ENCODE data around the gene HSPB9.

The HSPB9 gene

DNA sequence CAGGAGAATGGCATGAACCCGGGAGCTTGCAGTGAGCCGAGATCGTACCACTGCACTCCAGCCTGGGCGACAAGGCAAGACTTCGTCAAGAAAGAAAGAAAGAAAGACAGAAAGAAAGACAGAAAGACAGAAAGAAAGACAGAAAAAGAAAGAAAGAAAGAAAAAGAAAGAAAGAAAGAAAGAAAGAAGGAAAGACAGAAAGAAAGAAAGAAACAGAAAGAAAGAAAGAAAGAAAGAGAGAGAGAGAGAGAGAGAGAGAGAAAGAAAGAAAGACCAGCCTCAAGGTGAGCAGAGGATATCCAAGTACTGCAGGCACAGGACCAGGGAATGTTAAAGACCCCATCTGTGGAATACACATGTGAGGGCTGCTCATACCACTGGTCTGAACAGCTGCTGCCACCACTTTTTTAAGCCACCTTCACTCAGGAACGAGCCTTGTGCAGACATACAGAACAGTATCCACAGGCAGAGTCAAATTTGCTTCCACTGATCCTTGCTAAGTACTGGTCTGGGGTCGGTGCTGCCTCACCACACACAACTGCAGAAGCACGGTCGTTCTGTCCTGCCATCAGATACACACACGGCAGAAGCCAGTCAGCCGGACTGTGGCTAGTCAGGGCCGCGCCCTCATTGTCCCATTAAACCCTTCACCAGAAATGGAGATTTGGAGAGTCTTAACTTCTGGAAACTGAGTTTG is 24.5 kb downstream of the HSPB9 start:
- DNase-seq (ENCODE audit: low read depth) = no peak
- no peak overlapping the region for H3K4me3 ChIP-seq (ENCODE audit: low read depth, low read length)
- TF ChIP-seq, protein P1, sequence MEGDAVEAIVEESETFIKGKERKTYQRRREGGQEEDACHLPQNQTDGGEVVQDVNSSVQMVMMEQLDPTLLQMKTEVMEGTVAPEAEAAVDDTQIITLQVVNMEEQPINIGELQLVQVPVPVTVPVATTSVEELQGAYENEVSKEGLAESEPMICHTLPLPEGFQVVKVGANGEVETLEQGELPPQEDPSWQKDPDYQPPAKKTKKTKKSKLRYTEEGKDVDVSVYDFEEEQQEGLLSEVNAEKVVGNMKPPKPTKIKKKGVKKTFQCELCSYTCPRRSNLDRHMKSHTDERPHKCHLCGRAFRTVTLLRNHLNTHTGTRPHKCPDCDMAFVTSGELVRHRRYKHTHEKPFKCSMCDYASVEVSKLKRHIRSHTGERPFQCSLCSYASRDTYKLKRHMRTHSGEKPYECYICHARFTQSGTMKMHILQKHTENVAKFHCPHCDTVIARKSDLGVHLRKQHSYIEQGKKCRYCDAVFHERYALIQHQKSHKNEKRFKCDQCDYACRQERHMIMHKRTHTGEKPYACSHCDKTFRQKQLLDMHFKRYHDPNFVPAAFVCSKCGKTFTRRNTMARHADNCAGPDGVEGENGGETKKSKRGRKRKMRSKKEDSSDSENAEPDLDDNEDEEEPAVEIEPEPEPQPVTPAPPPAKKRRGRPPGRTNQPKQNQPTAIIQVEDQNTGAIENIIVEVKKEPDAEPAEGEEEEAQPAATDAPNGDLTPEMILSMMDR (IDR thresholded peaks at IDR 0.05; ENCODE audit: control insufficient read depth, extremely low read depth, insufficient read depth) = no peak

GRCh38 chr17:42153919-42154742 is 31.5 kb downstream of the HSPB9 start:
- peak overlapping the region; percentile 100 for H3K4me3 ChIP-seq (ENCODE audit: low read depth, low read length)
- TF ChIP-seq, protein P1 (IDR thresholded peaks at IDR 0.05; ENCODE audit: control insufficient read depth, extremely low read depth, insufficient read depth) = no peak
- DNase-seq (ENCODE audit: low read depth) = no peak

DNA sequence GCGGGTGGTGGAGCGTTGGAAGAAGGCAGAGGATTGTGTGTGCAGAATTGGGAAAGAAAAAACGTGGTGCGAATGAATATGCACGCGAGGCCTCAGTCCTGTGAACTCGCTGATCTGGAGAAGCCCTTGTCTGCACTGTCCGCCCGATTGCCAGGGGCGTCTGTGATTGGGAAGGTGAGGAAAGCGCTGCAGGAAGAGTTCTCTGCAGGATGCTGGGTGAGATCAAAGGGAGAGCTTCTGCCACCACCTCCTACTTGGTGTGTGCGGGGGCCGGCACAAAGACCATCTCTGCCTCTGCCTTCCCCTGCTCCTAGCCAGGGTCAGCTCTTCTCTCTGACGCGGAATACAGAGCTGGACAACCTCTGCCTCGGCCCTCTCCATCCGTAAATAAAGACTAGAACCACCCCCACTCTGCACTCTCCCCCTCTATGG is 33.0 kb downstream of the HSPB9 start:
- TF ChIP-seq, protein P1 (IDR thresholded peaks at IDR 0.05; ENCODE audit: control insufficient read depth, extremely low read depth, insufficient read depth) = no peak
- DNase-seq (ENCODE audit: low read depth) = no peak
- no peak overlapping the region for H3K4me3 ChIP-seq (ENCODE audit: low read depth, low read length)

DNA sequence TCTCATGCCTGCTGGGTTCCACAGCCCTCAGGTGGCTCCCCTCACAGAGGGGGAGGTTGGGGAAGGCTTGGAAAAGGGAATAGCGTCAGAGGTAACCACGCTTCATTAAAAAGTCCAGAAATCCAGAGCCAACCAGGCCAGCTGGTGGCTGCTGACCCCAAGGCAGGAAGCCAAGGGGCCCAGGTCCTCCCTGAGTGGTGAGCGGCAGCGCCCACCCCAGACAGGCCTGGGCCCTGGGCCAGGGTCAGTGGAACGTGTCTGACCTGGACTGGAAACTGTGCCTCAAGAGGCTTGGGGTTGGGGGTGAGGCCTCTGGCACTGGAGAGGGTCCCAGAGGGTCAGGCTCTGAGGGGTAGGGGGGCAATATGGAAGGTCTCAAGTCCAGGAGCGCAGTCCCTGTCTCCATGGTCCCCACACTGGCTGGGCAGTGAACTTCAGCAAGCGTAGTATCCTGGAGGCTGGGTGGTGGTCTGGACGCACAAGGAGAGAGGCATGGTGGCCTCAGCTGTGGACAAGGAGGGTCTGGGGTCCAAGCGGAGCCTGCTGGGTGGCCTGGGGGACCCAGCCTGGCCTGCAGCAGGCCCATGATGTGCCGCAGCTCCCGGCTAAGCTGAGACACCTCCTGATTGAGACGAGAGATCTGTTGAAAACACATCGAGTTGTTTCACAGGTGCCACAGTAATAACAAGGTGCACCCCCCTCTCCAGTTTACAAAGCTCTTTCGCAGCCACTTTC is 37.4 kb downstream of the HSPB9 start:
- DNase-seq (ENCODE audit: low read depth) = no peak
- TF ChIP-seq, protein P1 (IDR thresholded peaks at IDR 0.05; ENCODE audit: control insufficient read depth, extremely low read depth, insufficient read depth) = no peak

DNA sequence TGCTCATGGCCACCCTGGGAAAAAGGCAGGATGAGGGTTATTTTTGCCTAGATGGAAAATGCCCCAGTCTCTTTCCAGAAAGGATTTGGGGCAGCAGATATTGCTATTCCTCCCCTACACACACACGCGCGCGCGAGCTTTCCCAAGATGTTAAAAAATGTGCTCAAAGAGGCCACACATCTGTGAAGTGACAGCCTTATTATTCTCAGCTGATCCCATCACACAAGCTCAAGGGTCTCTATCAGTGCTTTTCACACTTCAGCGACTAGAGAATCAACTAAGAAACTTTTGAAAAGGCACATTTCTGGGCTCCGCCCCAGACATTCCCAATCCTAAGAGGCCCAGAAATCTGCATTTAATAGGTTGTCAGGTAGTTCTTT is 37.9 kb downstream of the HSPB9 start:
- H3K4me3 ChIP-seq (ENCODE audit: low read depth, low read length) = no peak overlapping the region
- DNase-seq (ENCODE audit: low read depth) = no peak
- TF ChIP-seq, protein P1 (IDR thresholded peaks at IDR 0.05; ENCODE audit: control insufficient read depth, extremely low read depth, insufficient read depth) = no peak

More for the DNA sequence above, 37.4 kb downstream of the HSPB9 start:
- H3K4me3 ChIP-seq (ENCODE audit: low read depth, low read length) = no peak overlapping the region

GRCh38 chr17:42163113-42163512 is 40.5 kb downstream of the HSPB9 start:
- TF ChIP-seq, protein P1 (IDR thresholded peaks at IDR 0.05; ENCODE audit: control insufficient read depth, extremely low read depth, insufficient read depth) = 0 out of 2 replicates have a peak, but pooled peaks have one; percentile 19
- DNase-seq (ENCODE audit: low read depth) = no peak
- no peak overlapping the region for H3K4me3 ChIP-seq (ENCODE audit: low read depth, low read length)

Data from LNCaP clone FGC (cell line).